ENCODE results near the gene PCDHGA1. TPM values are rescaled to one million over a fixed set of nuclear protein-coding genes. Genes with fewer than 3 reads are reported as not detected.

Gene PCDHGA1
- polyA plus RNA-seq, 1 donor (not counting 4 experiments of a cell fraction or from before 2014, with no cell fraction given), result 0.09 TPM

GRCh38 chr5:141303756-141304155 lies 26.6 kb upstream of the PCDHGA1 start, which contains the start of gene SLC25A2:
Gene SLC25A2, minus strand, starts transcription at chr5:141304049. Its CDS starts 184 bp downstream, at chr5:141303865.
- Histone ChIP-seq H3K27me3 (ENCODE audit: control insufficient read depth, extremely low read depth, insufficient read depth, low read length) (no peaks in the 10 kb centered on the region), H3K9ac (ENCODE audit: control insufficient read depth, extremely low read depth, insufficient read depth, low read length) (no peak within 1 kb of the TSS), H4K20me1 (ENCODE audit: control insufficient read depth, extremely low read depth, insufficient read depth, low read length) (no peaks in the 10 kb centered on the region), H3K36me3 (ENCODE audit: control insufficient read depth in 2 of 2, extremely low read depth in 1 of 2, insufficient read depth in 2 of 2, low read length in 2 of 2) (no peaks in the 10 kb centered on the region), H3K4me1 (ENCODE audit: control insufficient read depth, extremely low read depth, insufficient read depth, low read length) (no peaks in the 10 kb centered on the region), H3K9me1 (ENCODE audit: control insufficient read depth, extremely low read depth, insufficient read depth, low read length) (no peaks in the 10 kb centered on the region), H3K79me2 (ENCODE audit: control insufficient read depth, insufficient read depth, low read length) (no peaks in the 10 kb centered on the region), H3K9me3 (ENCODE audit: control insufficient read depth, low read depth, low read length) (peaks cover 12% of the 10 kb centered on the region), H2AFZ (ENCODE audit: control insufficient read depth, low read length) (no peak within 1 kb of the TSS), H3K27ac (ENCODE audit: control insufficient read depth, insufficient read depth, low read length) (no peak within 1 kb of the TSS), H3K4me2 (ENCODE audit: control insufficient read depth, extremely low read depth, insufficient read depth, low read depth, low read length) (no peak within 1 kb of the TSS), H3K4me3 (ENCODE audit: control insufficient read depth in 2 of 3, extremely low read depth in 1 of 3, insufficient read depth in 2 of 3, low read depth in 1 of 3, low read length in 3 of 3) (no peak within 1 kb of the TSS)
- FAIRE-seq (no peak), DNase-seq (ENCODE audit: low read depth, low spot score) (no peak)
- dilution Hi-C loops (cut with MboI; ENCODE audit: extremely low pct_ligation_motif_present, low sequenced_read_pairs), result no loop called here
- no peak for TF ChIP-seq CTCF (optimal IDR thresholded peaks at IDR 0.05 in 1 of 3, IDR thresholded peaks at IDR 0.05 in 1 of 3, conservative IDR thresholded peaks at IDR 0.05 in 1 of 3; ENCODE audit: extremely low read depth in 1 of 3, insufficient read depth in 2 of 3, low read length in 3 of 3)
- TF ChIP-seq EZH2 (IDR thresholded peaks at IDR 0.05; ENCODE audit: low read length), result no peak

GRCh38 chr5:141306630-141307029 lies 23.7 kb upstream of the PCDHGA1 start:
- peaks cover 12% of the 10 kb centered on the region for H3K9me3 ChIP-seq (ENCODE audit: control insufficient read depth, low read depth, low read length)
- FAIRE-seq, result no peak
- TF ChIP-seq CTCF (optimal IDR thresholded peaks at IDR 0.05 in 1 of 3, IDR thresholded peaks at IDR 0.05 in 1 of 3, conservative IDR thresholded peaks at IDR 0.05 in 1 of 3; ENCODE audit: extremely low read depth in 1 of 3, insufficient read depth in 2 of 3, low read length in 3 of 3), result no peak
- TF ChIP-seq EZH2 (IDR thresholded peaks at IDR 0.05; ENCODE audit: low read length), result no peak

More at GRCh38 chr5:141306630-141307029, 23.7 kb upstream of the PCDHGA1 start:
- Histone ChIP-seq H3K4me1 (ENCODE audit: control insufficient read depth, extremely low read depth, insufficient read depth, low read length) (no peaks in the 10 kb centered on the region), H3K4me2 (ENCODE audit: control insufficient read depth, extremely low read depth, insufficient read depth, low read depth, low read length) (no peak overlapping the region), H3K4me3 (ENCODE audit: control insufficient read depth in 2 of 3, extremely low read depth in 1 of 3, insufficient read depth in 2 of 3, low read depth in 1 of 3, low read length in 3 of 3) (no peak overlapping the region), H3K27me3 (ENCODE audit: control insufficient read depth, extremely low read depth, insufficient read depth, low read length) (no peaks in the 10 kb centered on the region), H3K9me1 (ENCODE audit: control insufficient read depth, extremely low read depth, insufficient read depth, low read length) (no peaks in the 10 kb centered on the region), H3K79me2 (ENCODE audit: control insufficient read depth, insufficient read depth, low read length) (no peaks in the 10 kb centered on the region), H4K20me1 (ENCODE audit: control insufficient read depth, extremely low read depth, insufficient read depth, low read length) (no peaks in the 10 kb centered on the region), H3K27ac (ENCODE audit: control insufficient read depth, insufficient read depth, low read length) (no peak overlapping the region), H2AFZ (ENCODE audit: control insufficient read depth, low read length) (no peak overlapping the region), H3K36me3 (ENCODE audit: control insufficient read depth in 2 of 2, extremely low read depth in 1 of 2, insufficient read depth in 2 of 2, low read length in 2 of 2) (no peaks in the 10 kb centered on the region), H3K9ac (ENCODE audit: control insufficient read depth, extremely low read depth, insufficient read depth, low read length) (no peak overlapping the region)
- no peak for DNase-seq (ENCODE audit: low read depth, low spot score)
- dilution Hi-C loops (cut with MboI; ENCODE audit: extremely low pct_ligation_motif_present, low sequenced_read_pairs), result no loop called here

All from keratinocyte (primary cell).